ENCODE measurements around the gene PLPP2. TPM values are rescaled to one million over a fixed set of nuclear protein-coding genes. Genes with fewer than 3 reads are reported as not detected.
A peak's percentile ranks its signal among the peaks of the same experiment; 100 is the strongest.

Gene PLPP2
- total and polyA plus RNA-seq, 2 experiments from 2014 or later, result 9.9 to 20.2 TPM

DNA sequence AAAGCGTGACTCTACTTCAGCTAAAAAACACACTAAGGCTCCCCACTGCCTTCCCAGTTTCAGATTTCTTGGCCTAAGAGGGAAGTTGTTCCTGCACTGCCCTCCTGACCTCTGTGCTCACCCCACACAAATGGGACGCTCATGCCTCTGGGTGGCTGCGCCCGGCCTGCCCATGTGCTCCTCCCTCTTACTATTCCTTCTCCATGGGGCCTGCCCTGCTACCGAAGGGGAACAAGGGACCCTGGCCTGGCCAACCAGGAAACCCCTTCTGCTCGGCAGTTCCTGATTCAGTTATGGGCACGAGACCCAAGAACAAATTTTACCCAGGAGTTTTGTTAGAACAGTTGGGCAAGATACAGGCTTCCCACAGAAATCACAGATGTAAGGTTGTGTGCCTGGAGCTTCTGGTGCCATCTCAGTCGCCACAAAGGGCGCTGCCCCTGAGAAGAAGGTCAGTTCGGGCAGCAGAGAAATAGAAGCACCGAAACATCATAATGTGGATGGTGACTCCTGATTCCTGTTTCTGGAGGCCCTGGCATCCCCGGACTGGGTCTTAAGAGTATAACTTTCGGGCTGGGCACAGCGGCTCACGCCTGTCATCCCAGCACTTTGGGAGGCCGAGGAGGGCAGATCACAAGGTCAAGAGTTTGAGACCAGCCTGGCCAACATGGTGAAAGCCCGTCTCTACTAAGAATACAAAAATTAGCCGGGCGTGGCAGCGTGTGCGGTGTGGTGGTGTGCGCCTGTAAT lies 5.4 kb upstream of the PLPP2 start:
- no peaks in the 10 kb centered on the region for H3K9me2 ChIP-seq (replicated peaks; ENCODE audit: insufficient read depth)
- H3K27ac ChIP-seq, result no peak overlapping the region
- H3K36me3 ChIP-seq (replicated peaks; ENCODE audit: insufficient read depth, low read depth), result no peaks in the 10 kb centered on the region
- TF ChIP-seq EZH2 (IDR thresholded peaks at IDR 0.05; ENCODE audit: borderline replicate concordance), result no peak
- no peak for TF ChIP-seq EZH2phosphoT487 (IDR thresholded peaks at IDR 0.05; ENCODE audit: low read depth, severe bottlenecking, unreplicated experiment)
- TF ChIP-seq CTCF (IDR thresholded peaks at IDR 0.05; ENCODE audit: poor library complexity), result no peak
- H3K79me2 ChIP-seq, result no peaks in the 10 kb centered on the region
- no peak overlapping the region for H2AFZ ChIP-seq
- H4K20me1 ChIP-seq (ENCODE audit: insufficient read depth, poor library complexity, severe bottlenecking), result no peaks in the 10 kb centered on the region
- no peak for DNase-seq (ENCODE audit: low spot score)
- peaks cover 32% of the 10 kb centered on the region for H3K27me3 ChIP-seq
- WGBS (ENCODE audit: low lambda C conversion rate, missing lambda C conversion rate), result 94% methylated on average over 22 of the region's 22 CpGs
- peaks cover 15% of the 10 kb centered on the region for H3K4me1 ChIP-seq (ENCODE audit: insufficient read depth)
- H3K9me3 ChIP-seq (ENCODE audit: low read depth), result no peaks in the 10 kb centered on the region
- no peak overlapping the region for H3K4me3 ChIP-seq
- H3K4me2 ChIP-seq, result no peak overlapping the region

DNA sequence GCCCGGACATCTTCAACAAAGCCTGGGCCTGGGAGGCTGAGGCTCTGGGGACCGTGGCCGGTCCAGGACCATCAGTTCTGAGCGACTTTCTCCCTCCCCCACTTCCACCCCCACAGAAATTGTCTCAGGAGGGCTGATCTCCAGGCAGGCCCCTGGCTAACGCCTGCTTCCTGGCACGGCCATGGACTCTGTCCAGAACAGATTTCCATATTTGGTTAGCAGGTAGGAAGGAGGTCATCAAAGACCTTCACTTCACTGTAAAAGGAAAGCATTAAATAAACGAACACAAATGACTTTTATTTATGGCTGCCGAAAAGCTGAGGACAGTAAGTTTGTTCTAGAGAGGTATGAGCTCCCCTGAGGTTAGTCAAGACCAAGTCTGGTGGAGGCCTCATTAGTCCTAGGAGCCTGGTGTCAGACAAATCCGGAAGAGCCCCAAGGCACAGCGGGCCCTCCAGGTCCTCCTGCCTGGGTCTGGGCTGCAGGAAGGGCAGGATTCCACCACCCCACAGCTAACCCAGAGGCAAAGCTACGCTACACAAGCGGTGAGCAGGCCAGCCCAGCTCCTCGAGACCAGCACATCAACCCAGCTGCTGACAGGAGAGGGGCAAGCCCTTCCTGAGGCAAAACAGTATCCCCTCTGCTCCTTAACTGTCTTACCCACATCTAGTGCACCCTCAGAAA lies 4.6 kb upstream of the PLPP2 start:
- Histone ChIP-seq H3K27ac (no peak overlapping the region), H2AFZ (no peak overlapping the region), H3K36me3 (replicated peaks; ENCODE audit: insufficient read depth, low read depth) (no peaks in the 10 kb centered on the region), H3K4me1 (ENCODE audit: insufficient read depth) (peaks cover 18% of the 10 kb centered on the region), H3K9me3 (ENCODE audit: low read depth) (no peaks in the 10 kb centered on the region), H3K4me3 (no peak overlapping the region), H3K4me2 (peak overlapping the region; percentile 74), H4K20me1 (ENCODE audit: insufficient read depth, poor library complexity, severe bottlenecking) (no peaks in the 10 kb centered on the region), H3K79me2 (no peaks in the 10 kb centered on the region), H3K9me2 (replicated peaks; ENCODE audit: insufficient read depth) (no peaks in the 10 kb centered on the region), H3K27me3 (peaks cover 32% of the 10 kb centered on the region)
- WGBS (ENCODE audit: low lambda C conversion rate, missing lambda C conversion rate), result 65% methylated on average over 13 of the region's 13 CpGs
- DNase-seq (ENCODE audit: low spot score), result no peak
- no peak for TF ChIP-seq EZH2 (IDR thresholded peaks at IDR 0.05; ENCODE audit: borderline replicate concordance)
- TF ChIP-seq EZH2phosphoT487 (IDR thresholded peaks at IDR 0.05; ENCODE audit: low read depth, severe bottlenecking, unreplicated experiment), result no peak
- no peak for TF ChIP-seq CTCF (IDR thresholded peaks at IDR 0.05; ENCODE audit: poor library complexity)

DNA sequence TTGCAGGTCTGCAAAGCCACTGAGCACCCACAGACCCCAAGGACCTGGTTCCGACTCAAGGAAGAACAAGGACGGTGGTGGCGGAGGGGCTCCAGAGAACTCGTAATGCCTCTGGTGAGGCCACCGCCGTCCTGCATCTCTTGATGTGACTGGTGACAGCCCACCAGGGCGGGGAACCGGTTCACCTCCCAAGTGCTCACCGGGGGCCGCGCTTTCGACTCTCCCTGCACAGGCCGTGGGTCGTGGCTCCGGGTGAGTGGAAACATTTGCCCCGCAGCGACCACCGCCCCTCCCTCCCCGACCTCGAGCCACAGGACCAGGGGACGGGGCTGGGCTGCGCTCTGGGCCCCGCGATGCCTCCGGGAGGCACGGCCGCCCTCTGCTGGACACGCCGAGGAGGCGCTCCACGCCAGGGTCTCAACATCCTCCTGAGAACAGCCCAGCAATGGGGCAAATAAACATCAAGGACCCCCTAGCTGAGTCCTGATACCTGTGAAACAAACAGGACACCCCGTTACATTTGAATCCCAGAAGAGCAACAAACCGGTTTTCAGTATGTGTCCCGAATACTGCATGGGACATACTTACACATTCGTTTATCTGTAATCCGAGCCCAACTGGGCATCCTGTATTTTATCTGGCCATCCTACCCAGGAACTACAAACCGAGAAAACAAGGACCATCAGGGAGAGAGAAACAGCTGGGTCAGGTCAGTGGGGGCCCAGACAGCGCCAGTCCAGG lies 3.9 kb upstream of the PLPP2 start:
- Histone ChIP-seq H3K4me3 (no peak overlapping the region), H3K27ac (no peak overlapping the region), H3K9me2 (replicated peaks; ENCODE audit: insufficient read depth) (no peaks in the 10 kb centered on the region), H3K4me2 (peak overlapping the region; percentile 74), H3K36me3 (replicated peaks; ENCODE audit: insufficient read depth, low read depth) (no peaks in the 10 kb centered on the region), H3K4me1 (ENCODE audit: insufficient read depth) (peaks cover 24% of the 10 kb centered on the region), H3K9me3 (ENCODE audit: low read depth) (no peaks in the 10 kb centered on the region), H2AFZ (no peak overlapping the region), H3K27me3 (peaks cover 32% of the 10 kb centered on the region), H4K20me1 (ENCODE audit: insufficient read depth, poor library complexity, severe bottlenecking) (no peaks in the 10 kb centered on the region), H3K79me2 (no peaks in the 10 kb centered on the region)
- 17% methylated on average over 32 of the region's 38 CpGs for WGBS (ENCODE audit: low lambda C conversion rate, missing lambda C conversion rate)
- TF ChIP-seq EZH2 (IDR thresholded peaks at IDR 0.05; ENCODE audit: borderline replicate concordance) (no peak), CTCF (IDR thresholded peaks at IDR 0.05; ENCODE audit: poor library complexity) (peak; percentile 71), EZH2phosphoT487 (IDR thresholded peaks at IDR 0.05; ENCODE audit: low read depth, severe bottlenecking, unreplicated experiment) (no peak)
- DNase-seq (ENCODE audit: low spot score), result peak; percentile 69

Measured in hepatocyte (in vitro differentiated cells).